GM18907 (cell line): ENCODE results near the gene ZNF778.

ENCODE experiments used
- ATAC-seq: cut with Tn5 transposase; IDR thresholded peaks from one replicate; pipeline ENCODE4 v1.9.1; 2021; ENCODE audit warnings: mild to moderate bottlenecking, moderate library complexity; ENCODE audit not compliant: unreplicated experiment

Gene ZNF778

GRCh38 chr16:89217388-89218191 is at the start of gene ZNF778:
Gene ZNF778 (plus strand): TSS chr16:89217703. CDS start chr16:89221128, 3,425 bp downstream.
- ATAC-seq: peak; percentile 85

- no peak for ATAC-seq
Measured at GRCh38 chr16:89168381-89169189, 48.9 kb upstream of the ZNF778 start.

GRCh38 chr16:89169778-89170177 is 47.7 kb upstream of the ZNF778 start:
- no peak for ATAC-seq

GRCh38 chr16:89170346-89171215 is 46.9 kb upstream of the ZNF778 start:
- peak; percentile 1 for ATAC-seq

- peak; percentile 65 for ATAC-seq
Measured at GRCh38 chr16:89171216-89172170, 46.0 kb upstream of the ZNF778 start, which contains the start of gene CDH15. Gene CDH15 (plus strand): TSS chr16:89171748. CDS start chr16:89171832, 84 bp downstream.

GRCh38 chr16:89172171-89172527 is 45.4 kb upstream of the ZNF778 start:
- no peak for ATAC-seq

GRCh38 chr16:89172528-89173173 is 44.9 kb upstream of the ZNF778 start:
- no peak for ATAC-seq

- no peak for ATAC-seq
Measured at GRCh38 chr16:89173174-89173921, 44.2 kb upstream of the ZNF778 start.

GRCh38 chr16:89174055-89174827 is 43.3 kb upstream of the ZNF778 start:
- ATAC-seq: no peak

- ATAC-seq: no peak
Measured at GRCh38 chr16:89174877-89175276, 42.6 kb upstream of the ZNF778 start.

- no peak for ATAC-seq
Measured at GRCh38 chr16:89175280-89176146, 42.0 kb upstream of the ZNF778 start.

GRCh38 chr16:89176147-89176690 is 41.3 kb upstream of the ZNF778 start:
- ATAC-seq: no peak

GRCh38 chr16:89176717-89177116 is 40.8 kb upstream of the ZNF778 start:
- ATAC-seq: no peak

- no peak for ATAC-seq
Measured at GRCh38 chr16:89177501-89177900, 40.0 kb upstream of the ZNF778 start.

GRCh38 chr16:89178453-89179147 is 38.9 kb upstream of the ZNF778 start:
- ATAC-seq: no peak

- no peak for ATAC-seq
Measured at GRCh38 chr16:89179148-89179484, 38.4 kb upstream of the ZNF778 start.
